Tibial artery (tissue), 4 donors: ENCODE results near the gene ASB15.

Experiments
- DNase-seq, 2 donors: peaks; one replicate each; pipeline ENCODE4 v3.0.0-alpha.2; 2019
- H3K27ac ChIP-seq, 2 donors: fragments of 200-600 bp; sonication (generic) in 1 of 2; 1 replicate in 1 of 2; 2 replicates in 1 of 2; pipeline ENCODE4 v1.5.1; 2018 to 2019; ENCODE audit warnings: mild to moderate bottlenecking in 1 of 2
- H3K27me3 ChIP-seq, 2 donors: fragments of 200-600 bp; sonication (generic) in 1 of 2; one replicate each; pipeline versions ENCODE4 v1.5.1 to v1.6.0; 2016 to 2019
- H3K36me3 ChIP-seq, 3 donors: fragments of 200-600 bp; sonication (generic) in 2 of 3; one replicate each; pipeline ENCODE4 v1.5.1; 2016 to 2019; ENCODE audit warnings: mild to moderate bottlenecking in 2 of 3
- H3K4me1 ChIP-seq, 4 donors: fragments of 200-600 bp; sonication (generic) in 2 of 4; 1 replicate in 3 of 4; 2 replicates in 1 of 4; pipeline ENCODE4 v1.5.1; 2016 to 2019
- H3K4me3 ChIP-seq, 2 donors: fragments of 200-600 bp; sonication (generic) in 1 of 2; 1 replicate in 1 of 2; 2 replicates in 1 of 2; pipeline ENCODE4 v1.5.1; 2018 to 2019; ENCODE audit warnings: mild to moderate bottlenecking in 2 of 2
- H3K9me3 ChIP-seq, 3 donors: fragments of 200-600 bp; sonication (generic) in 1 of 3; one replicate each; pipeline ENCODE4 v1.5.1; 2016 to 2019
- CTCF ChIP-seq, 2 experiments: fragments of 200-600 bp in 1 of 2; fragments of 450-650 bp in 1 of 2; IDR thresholded peaks; one replicate each; pipeline ENCODE4 v1.5.1; 2017 to 2019; ENCODE audit warnings: antibody characterized with exemption in 2 of 2, mild to moderate bottlenecking in 1 of 2, moderate library complexity in 1 of 2
- intact Hi-C: fragments of 100-400 bp; cut with DNase I; formaldehyde crosslinking; loops from one replicate; pipeline ENCODE4 v1.15.0; 2023; ENCODE audit warnings: low total_unique reads

Gene ASB15

DNA sequence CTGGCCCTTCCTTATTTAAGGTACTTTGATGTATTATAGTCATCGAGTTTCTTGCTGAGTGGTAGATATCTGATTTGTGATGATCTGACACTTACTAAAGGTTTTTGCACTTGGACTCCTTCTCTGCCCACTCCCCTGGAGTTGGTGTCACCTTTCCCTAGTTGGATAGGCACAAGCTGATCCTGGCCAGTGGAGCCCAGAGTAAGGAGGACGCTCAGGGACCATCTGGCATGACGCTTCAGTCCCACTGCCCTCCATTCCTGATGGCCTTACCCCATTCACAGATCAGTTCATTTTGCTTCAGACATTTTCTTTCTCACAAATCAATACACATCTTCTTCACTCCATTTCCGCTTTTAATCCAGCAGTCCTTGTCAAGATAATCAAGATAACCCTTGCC is 20.1 kb downstream of the ASB15 start:
- no peaks in the 10 kb centered on the region for H3K9me3 ChIP-seq
- H3K27me3 ChIP-seq, result no peaks in the 10 kb centered on the region
- intact Hi-C loops, result no loop called here
- TF ChIP-seq CTCF (IDR thresholded peaks at IDR 0.05), result no peak
- no peak overlapping the region for H3K4me3 ChIP-seq
- no peak for DNase-seq
- no peaks in the 10 kb centered on the region for H3K4me1 ChIP-seq
- H3K36me3 ChIP-seq, result no peaks in the 10 kb centered on the region
- H3K27ac ChIP-seq, result no peak overlapping the region

- no peak overlapping the region for H3K27ac ChIP-seq
- no peak for TF ChIP-seq CTCF (IDR thresholded peaks at IDR 0.05)
- H3K36me3 ChIP-seq, result no peaks in the 10 kb centered on the region
- H3K4me3 ChIP-seq, result no peak overlapping the region
- DNase-seq, result no peak
- H3K27me3 ChIP-seq, result no peaks in the 10 kb centered on the region
- no peaks in the 10 kb centered on the region for H3K4me1 ChIP-seq
- intact Hi-C loops, result no loop called here
- H3K9me3 ChIP-seq, result no peaks in the 10 kb centered on the region
Observed at GRCh38 chr7:123622660-123623386, 21.2 kb downstream of the ASB15 start.

DNA sequence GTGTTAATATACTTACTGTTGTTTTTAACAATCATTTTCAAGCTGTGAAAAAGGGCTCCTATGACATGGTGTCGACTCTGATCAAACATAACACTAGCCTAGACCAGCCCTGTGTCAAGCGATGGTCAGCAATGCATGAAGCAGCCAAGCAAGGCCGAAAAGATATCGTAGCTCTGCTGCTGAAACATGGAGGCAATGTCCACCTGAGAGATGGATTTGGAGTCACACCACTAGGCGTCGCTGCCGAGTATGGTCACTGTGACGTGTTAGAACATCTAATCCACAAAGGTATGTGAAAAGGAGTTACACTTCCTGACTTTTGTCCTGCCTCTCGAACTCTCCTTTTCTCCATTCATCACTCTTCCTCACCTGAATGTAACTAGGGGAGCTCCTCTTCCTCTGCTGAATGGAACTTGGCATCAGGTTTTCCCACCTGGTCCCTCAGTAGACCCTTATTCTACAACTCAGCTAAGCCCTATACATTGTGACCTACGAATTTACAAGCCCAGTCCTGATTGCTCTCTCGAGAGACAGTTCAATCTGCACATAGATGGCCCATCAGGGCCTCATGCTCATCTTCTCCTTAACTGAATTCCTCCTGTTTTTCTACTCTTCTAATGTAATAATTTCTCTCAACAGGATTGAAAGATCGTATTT is 23.0 kb downstream of the ASB15 start:
- no peak for DNase-seq
- no peaks in the 10 kb centered on the region for H3K4me1 ChIP-seq
- no peak overlapping the region for H3K4me3 ChIP-seq
- no peaks in the 10 kb centered on the region for H3K27me3 ChIP-seq
- intact Hi-C loops, result no loop called here
- H3K27ac ChIP-seq, result no peak overlapping the region
- peak in 1 of 2 experiments; percentile 19 for TF ChIP-seq CTCF (IDR thresholded peaks at IDR 0.05)
- no peaks in the 10 kb centered on the region for H3K9me3 ChIP-seq
- H3K36me3 ChIP-seq, result no peaks in the 10 kb centered on the region

DNA sequence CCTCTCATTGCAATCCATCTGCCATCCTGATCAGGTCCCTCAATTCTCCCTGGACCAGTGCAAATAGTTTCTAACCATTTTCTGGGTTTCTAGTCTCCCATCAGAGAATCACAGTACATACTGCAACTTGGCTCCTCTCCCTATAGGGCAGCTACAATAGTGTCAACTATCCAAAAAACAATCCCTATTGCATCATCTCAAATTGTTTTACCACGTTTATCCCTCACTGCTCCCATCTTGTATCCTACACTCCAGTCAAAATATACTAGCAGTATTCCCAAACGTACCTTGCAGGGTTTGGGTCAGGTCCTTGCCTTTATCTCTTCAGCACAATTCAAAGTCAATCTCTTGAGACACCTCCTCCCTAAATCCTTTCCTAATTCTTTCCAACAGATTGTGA is 23.6 kb downstream of the ASB15 start:
- Histone ChIP-seq H3K4me3 (no peak overlapping the region), H3K27ac (no peak overlapping the region)

GRCh38 chr7:123627851-123628250 is 26.2 kb downstream of the ASB15 start:
- H3K36me3 ChIP-seq, result no peaks in the 10 kb centered on the region
- H3K9me3 ChIP-seq, result no peaks in the 10 kb centered on the region
- no peaks in the 10 kb centered on the region for H3K27me3 ChIP-seq
- intact Hi-C loops, result no loop called here
- TF ChIP-seq CTCF (IDR thresholded peaks at IDR 0.05), result no peak
- DNase-seq, result no peak
- H3K4me1 ChIP-seq, result no peaks in the 10 kb centered on the region
- no peak overlapping the region for H3K27ac ChIP-seq
- H3K4me3 ChIP-seq, result no peak overlapping the region

More for the DNA sequence above, 23.6 kb downstream of the ASB15 start:
- no peaks in the 10 kb centered on the region for H3K9me3 ChIP-seq
- H3K4me1 ChIP-seq, result no peaks in the 10 kb centered on the region
- no peak for TF ChIP-seq CTCF (IDR thresholded peaks at IDR 0.05)
- intact Hi-C loops, result no loop called here
- no peak for DNase-seq
- H3K36me3 ChIP-seq, result no peaks in the 10 kb centered on the region
- no peaks in the 10 kb centered on the region for H3K27me3 ChIP-seq
